Fibroblast of the aortic adventitia (primary cell): Measurements from ENCODE around the gene XAGE5. TPM values are rescaled to one million over a fixed set of nuclear protein-coding genes. Genes with fewer than 3 reads are reported as not detected.
"Not testable (repeated sequence)": the region's sequence is repeated elsewhere in the genome, so short reads cannot be mapped to it uniquely, and the experiment has no call there.

Experiments
- DNase-seq: peaks from one replicate; pipeline ENCODE4 v3.0.0-alpha.2; 2010; ENCODE audit warnings: low read depth
- H3K4me3 ChIP-seq: 2 replicates; pipeline ENCODE4 v1.5.1; 2011; ENCODE audit warnings: low read depth, mild to moderate bottlenecking, control low read depth, low read length, moderate library complexity
- CTCF ChIP-seq: IDR thresholded peaks from 2 replicates; pipeline ENCODE4 v1.5.1; 2011; ENCODE audit warnings: mild to moderate bottlenecking, low read length, control low read depth, inconsistent platforms; ENCODE audit not compliant: insufficient read depth
- total RNA-seq: library from RNA; depleted of rRNA; stranded (reverse); fragments of >200 nt; gene quantifications from 2 replicates; pipeline ENCODE4 v1.2.3, GENCODE V29; 2012; ENCODE audit warnings: low replicate concordance

The XAGE5 gene, protein sequence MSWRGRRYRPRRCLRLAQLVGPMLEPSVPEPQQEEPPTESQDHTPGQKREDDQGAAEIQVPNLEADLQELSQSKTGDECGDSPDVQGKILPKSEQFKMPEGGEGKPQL
- not detected in 2 replicates for total RNA-seq

DNA sequence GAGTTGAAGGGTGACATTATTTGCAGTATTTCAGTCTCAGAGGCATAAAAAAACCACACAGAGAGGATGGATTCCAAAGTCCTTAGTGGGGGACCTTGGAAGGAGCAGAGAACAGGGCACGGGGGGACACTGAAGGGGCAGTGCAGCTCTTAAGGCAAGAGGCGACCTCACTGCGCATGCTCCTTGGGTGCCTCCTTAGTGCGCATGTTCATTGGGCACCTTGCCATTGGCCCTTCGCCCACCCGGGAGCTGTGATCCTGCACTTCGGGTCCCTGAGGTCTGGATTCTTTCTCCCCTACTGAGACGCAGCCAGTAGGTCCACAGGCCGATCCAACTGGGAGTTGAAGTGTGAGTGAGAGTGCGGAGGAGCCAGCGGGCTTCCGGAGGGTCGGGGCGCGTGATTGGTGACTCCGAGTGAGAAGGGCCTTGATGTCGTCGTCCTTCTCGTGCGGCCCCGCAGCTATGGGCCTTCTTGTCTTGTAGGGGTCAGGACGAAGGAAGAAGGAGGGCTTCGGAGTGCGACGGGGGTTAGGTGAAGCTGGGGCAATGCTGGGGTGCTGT is at the start of gene XAGE5:
TSS of gene XAGE5 (plus strand) at position 223 of the 561 bp plus-strand sequence. CDS start 1,280 bp downstream, outside the sequence.
- DNase-seq = no peak
- TF ChIP-seq CTCF = no peak
- no peak within 1 kb of the TSS for H3K4me3 ChIP-seq

DNA sequence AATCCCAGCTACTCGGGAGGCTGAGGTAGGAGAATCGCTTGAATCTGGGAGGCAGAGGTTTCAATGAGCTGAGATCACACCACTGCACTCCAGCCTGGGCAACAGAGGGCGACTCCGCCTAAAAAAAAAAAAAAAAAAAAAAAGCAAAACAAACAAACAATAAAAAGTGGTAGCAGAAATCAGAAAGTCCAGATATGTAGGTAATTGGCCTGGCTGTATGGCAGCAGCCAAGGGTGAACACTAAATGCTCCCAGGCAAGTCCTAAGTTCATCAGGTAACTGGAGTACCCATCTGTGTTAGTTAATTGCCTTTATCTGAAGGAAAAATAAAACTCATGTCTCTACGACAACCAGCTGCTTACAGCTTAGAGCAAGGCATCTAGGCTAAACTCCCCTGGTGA is 45.1 kb upstream of the XAGE5 start:
- not testable (repeated sequence) for DNase-seq

GRCh38 chrX:52773504-52773903 is 37.6 kb upstream of the XAGE5 start:
- H3K4me3 ChIP-seq, DNase-seq: not testable (repeated sequence)

More for the DNA sequence above, 45.1 kb upstream of the XAGE5 start:
- H3K4me3 ChIP-seq = not testable (repeated sequence)

- not testable (repeated sequence) for H3K4me3 ChIP-seq, DNase-seq
These were observed 13.8 kb upstream of the XAGE5 start, which contains the start of gene SPANXN5 for GRCh38 chrX:52797327-52797726. Gene SPANXN5, minus strand, starts transcription at chrX:52797427. Its CDS starts 79 bp downstream, at chrX:52797348.

DNA sequence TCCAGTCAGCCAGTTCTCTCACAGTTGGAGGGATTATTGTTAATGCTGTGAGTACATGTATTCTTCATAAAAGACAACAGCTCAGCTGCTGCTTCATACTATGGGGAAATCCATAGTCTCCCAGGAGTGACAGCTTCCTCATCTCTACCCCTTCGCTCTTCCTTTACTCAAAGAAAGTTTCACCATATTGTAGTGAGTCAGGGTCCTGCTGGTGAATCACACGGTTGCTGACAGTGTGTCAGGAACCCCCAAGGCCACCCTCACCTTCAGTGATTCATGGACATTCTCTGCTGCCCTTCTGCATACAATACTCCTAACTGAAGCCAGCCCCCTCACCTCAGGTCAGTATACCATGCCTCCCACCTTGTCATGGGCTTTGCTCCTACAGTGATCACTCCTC is 6.2 kb upstream of the XAGE5 start:
- DNase-seq, H3K4me3 ChIP-seq: not testable (repeated sequence)

GRCh38 chrX:52819788-52820187 is 8.7 kb downstream of the XAGE5 start:
- DNase-seq = no peak
- TF ChIP-seq CTCF = no peak
- no peak overlapping the region for H3K4me3 ChIP-seq

GRCh38 chrX:52821079-52821760 is 10.1 kb downstream of the XAGE5 start:
- TF ChIP-seq CTCF = no peak
- H3K4me3 ChIP-seq = no peak overlapping the region
- no peak for DNase-seq

DNA sequence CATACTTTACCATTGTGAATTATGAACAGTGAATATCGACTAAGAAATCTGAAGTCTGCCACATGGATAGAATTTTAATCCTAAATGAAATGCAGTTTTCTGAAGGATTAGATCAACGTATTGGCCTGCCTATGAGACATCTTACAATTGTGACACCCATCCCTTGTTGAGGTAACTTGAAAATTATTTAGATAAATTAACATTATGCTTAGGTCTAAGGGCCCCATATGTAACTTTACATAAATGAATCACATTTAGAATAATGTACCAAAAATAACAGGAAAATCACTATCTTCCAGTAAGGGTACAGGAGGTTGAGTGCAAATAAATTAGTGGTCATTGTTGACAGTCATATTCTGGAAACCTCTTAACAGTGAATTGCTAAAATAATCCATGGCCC is 13.5 kb downstream of the XAGE5 start:
- no peak for DNase-seq
- TF ChIP-seq CTCF = no peak

GRCh38 chrX:52830551-52830950 is 19.5 kb downstream of the XAGE5 start:
- no peak for DNase-seq

More for the DNA sequence above, 13.5 kb downstream of the XAGE5 start:
- no peak overlapping the region for H3K4me3 ChIP-seq

More at GRCh38 chrX:52830551-52830950, 19.5 kb downstream of the XAGE5 start:
- TF ChIP-seq CTCF = no peak
- H3K4me3 ChIP-seq = no peak overlapping the region
